Small intestine (tissue), 16 donors: Measurements from ENCODE around the gene MRPS34. TPM values are rescaled to one million over a fixed set of nuclear protein-coding genes. Genes with fewer than 3 reads are reported as not detected.
A peak's percentile ranks its signal among the peaks of the same experiment; 100 is the strongest.

Experiments used
- DNase-seq, 2 donors: peaks; one replicate each; pipeline versions ENCODE4 v3.0.0 to v3.0.0-alpha.2; 2013
- FAIRE-seq: peaks from 2 replicates; lab custom pipeline; 2012; peaks lifted over from hg19 to GRCh38; lab: Jason Lieb, UNC
- H3K27ac ChIP-seq, 3 donors: one replicate each; pipeline ENCODE4 v1.5.1; 2013; ENCODE audit warnings: low read length in 2 of 3, mild to moderate bottlenecking in 2 of 3, control low read depth in 1 of 3, inconsistent platforms in 1 of 3, low read depth in 1 of 3, moderate library complexity in 1 of 3
- H3K27me3 ChIP-seq, 3 donors: one replicate each; pipeline ENCODE4 v1.6.1; 2013; ENCODE audit warnings: low read length in 3 of 3, inconsistent platforms in 1 of 3; ENCODE audit not compliant: control insufficient read depth in 3 of 3, insufficient read depth in 3 of 3
- H3K36me3 ChIP-seq, 3 donors: one replicate each; pipeline ENCODE4 v1.6.1; 2013; ENCODE audit warnings: low read length in 3 of 3, inconsistent platforms in 1 of 3, low read depth in 1 of 3, mild to moderate bottlenecking in 1 of 3, moderate library complexity in 1 of 3; ENCODE audit not compliant: control insufficient read depth in 3 of 3, insufficient read depth in 2 of 3
- H3K4me1 ChIP-seq, 3 donors: one replicate each; pipeline ENCODE4 v1.6.1; 2013; ENCODE audit warnings: low read length in 2 of 3, inconsistent platforms in 1 of 3, low read depth in 1 of 3, mild to moderate bottlenecking in 1 of 3, moderate library complexity in 1 of 3; ENCODE audit not compliant: control insufficient read depth in 3 of 3, insufficient read depth in 2 of 3
- H3K4me3 ChIP-seq, 3 donors: one replicate each; pipeline ENCODE4 v1.5.1; 2013; ENCODE audit warnings: low read length in 3 of 3, control low read depth in 1 of 3, inconsistent platforms in 1 of 3, low read depth in 1 of 3, mild to moderate bottlenecking in 1 of 3, moderate library complexity in 1 of 3
- H3K9me3 ChIP-seq, 2 donors: one replicate each; pipeline ENCODE4 v1.6.1; 2013; ENCODE audit warnings: low read depth in 1 of 2, low read length in 1 of 2; ENCODE audit not compliant: control insufficient read depth in 2 of 2, insufficient read depth in 1 of 2
- WGBS, 3 donors: extraction: QIAGEN DNeasy Blood & Tissue Kit; methylation state at CpG; one replicate each; pipeline ENCODE4 v1.1.7; 2013; 5-methylcytosine and 5-hydroxymethylcytosine counted together
- long read RNA-seq, 10 donors: transcript quantifications; one replicate each; lab custom pipeline, GENCODE V29; 2026
- polyA plus RNA-seq, 4 donors: library from polyadenylated mRNA; stranded (reverse) in 3 of 4; unstranded in 1 of 4; fragments of 200-250 nt in 3 of 4; fragments of 120-200 nt in 1 of 4; gene quantifications; one replicate each; pipeline versions ENCODE4 v1.2.1 to v1.2.3, GENCODE V29; 2013
- donor health status: healthy with polysubstance abuse.
- donor health status: control.
- donor health status: control.
- donor health status: Bipolar disorder and iron deficiency.
- donor health status: healthy.

Gene MRPS34
- polyA plus RNA-seq = 100 to 1,000 TPM in 3 of 4 donors, 10 to 100 TPM in 1; 88.9 to 199 (median 172) TPM
- long read RNA-seq, donor 1 = 0 reads
- long read RNA-seq, donor 2, transcript MRPS34-202 (3 exons, 1,024 nt) = major isoform, 31 of 32 reads
- long read RNA-seq, donor 2, partial matches to known transcripts = 0 of 32 reads
- long read RNA-seq, donor 2, other reads (novel, unspliced or antisense) = 0 of 32 reads
- long read RNA-seq, donor 3, transcript MRPS34-202 (3 exons, 1,024 nt) = major isoform, 41 of 57 reads
- long read RNA-seq, donor 3, transcript MRPS34-203 (2 exons, 713 nt) = minor isoform, 8 of 57 reads
- long read RNA-seq, donor 3, partial matches to known transcripts = 5 of 57 reads
- long read RNA-seq, donor 3, other reads (novel, unspliced or antisense) = 0 of 57 reads
- long read RNA-seq, donor 4, partial matches to known transcripts = 0 of 1 reads
- long read RNA-seq, donor 4, other reads (novel, unspliced or antisense) = 0 of 1 reads
- long read RNA-seq, donor 5, transcript MRPS34-202 (3 exons, 1,024 nt) = major isoform, 22 of 44 reads
- long read RNA-seq, donor 5, partial matches to known transcripts = 17 of 44 reads
- long read RNA-seq, donor 5, other reads (novel, unspliced or antisense) = 0 of 44 reads
- long read RNA-seq, donor 6, transcript MRPS34-202 (3 exons, 1,024 nt) = major isoform, 31 of 37 reads
- long read RNA-seq, donor 6, partial matches to known transcripts = 0 of 37 reads
- long read RNA-seq, donor 6, other reads (novel, unspliced or antisense) = 0 of 37 reads
- long read RNA-seq, donor 7, transcript MRPS34-202 (3 exons, 1,024 nt) = major isoform, 68 of 103 reads
- long read RNA-seq, donor 7, partial matches to known transcripts = 30 of 103 reads
- long read RNA-seq, donor 7, other reads (novel, unspliced or antisense) = 0 of 103 reads
- long read RNA-seq, donor 8, partial matches to known transcripts = 0 of 4 reads
- long read RNA-seq, donor 8, other reads (novel, unspliced or antisense) = 0 of 4 reads
- long read RNA-seq, donor 9, transcript MRPS34-202 (3 exons, 1,024 nt) = major isoform, 14 of 17 reads
- long read RNA-seq, donor 9, partial matches to known transcripts = 0 of 17 reads
- long read RNA-seq, donor 9, other reads (novel, unspliced or antisense) = 0 of 17 reads
- long read RNA-seq, donor 10, transcript MRPS34-203 (2 exons, 713 nt) = minor isoform, 8 of 62 reads
- long read RNA-seq, donor 10, transcript MRPS34-202 (3 exons, 1,024 nt) = major isoform, 51 of 62 reads
- long read RNA-seq, donor 10, partial matches to known transcripts = 0 of 62 reads
- long read RNA-seq, donor 10, other reads (novel, unspliced or antisense) = 0 of 62 reads

DNA sequence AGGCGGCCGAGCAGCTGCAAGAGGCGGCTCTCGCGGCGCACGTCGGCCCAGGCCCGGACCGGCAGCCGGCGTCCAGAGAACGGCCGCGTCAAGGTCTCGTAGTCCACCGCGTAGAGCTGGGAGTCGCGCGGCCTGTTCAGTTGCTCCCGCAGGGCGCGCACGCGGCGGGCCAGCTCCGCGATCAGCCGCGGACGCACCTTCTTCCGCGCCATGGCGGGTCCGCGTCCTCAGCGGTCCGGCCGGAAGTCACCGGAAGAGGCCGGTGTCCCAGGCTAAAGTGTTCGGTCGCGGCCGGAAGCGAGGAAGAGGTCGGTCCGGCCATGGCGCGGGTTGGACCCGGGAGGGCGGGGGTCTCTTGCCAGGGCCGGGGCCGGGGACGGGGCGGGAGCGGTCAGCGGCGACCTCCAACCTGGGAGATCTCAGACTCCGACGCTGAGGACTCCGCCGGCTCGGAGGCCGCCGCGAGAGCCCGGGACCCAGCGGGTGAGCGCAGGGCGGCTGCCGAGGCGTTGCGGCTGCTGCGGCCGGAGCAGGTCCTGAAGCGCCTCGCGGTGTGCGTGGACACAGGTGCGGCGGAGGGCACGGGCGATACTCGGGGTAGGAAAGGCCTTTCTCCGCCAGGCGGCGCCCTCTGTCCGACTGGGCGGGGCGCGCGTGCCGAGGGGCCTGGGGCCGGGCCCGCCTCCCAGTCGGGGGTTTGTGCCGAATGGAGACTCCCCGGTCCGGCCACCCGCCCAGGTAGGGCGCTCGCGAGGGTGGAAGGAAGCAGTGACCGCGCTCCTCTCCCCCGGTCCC is at the start of gene MRPS34:
MRPS34 (minus strand) TSS at position 227 of the 795 bp plus-strand sequence; CDS start at position 212, 15 bp downstream.
- FAIRE-seq = no peak
- H3K4me1 ChIP-seq = peaks cover 0 to 16% (median 7%) of the 10 kb centered on the region in 3 donors
- peak within 1 kb of the TSS; percentile 82 to 91 (median 87) for H3K27ac ChIP-seq
- H3K4me3 ChIP-seq = peak within 1 kb of the TSS; percentile 82 to 93 (median 89)
- H3K27me3 ChIP-seq = no peaks in the 10 kb centered on the region
- peak; percentile 83 to 94 for DNase-seq
- 0% methylated on average over 54 to 108 of the region's 108 CpGs for WGBS, 3 donors
- H3K36me3 ChIP-seq = peaks cover 5 to 72% (median 6%) of the 10 kb centered on the region in 3 donors
- H3K9me3 ChIP-seq = no peaks in the 10 kb centered on the region

DNA sequence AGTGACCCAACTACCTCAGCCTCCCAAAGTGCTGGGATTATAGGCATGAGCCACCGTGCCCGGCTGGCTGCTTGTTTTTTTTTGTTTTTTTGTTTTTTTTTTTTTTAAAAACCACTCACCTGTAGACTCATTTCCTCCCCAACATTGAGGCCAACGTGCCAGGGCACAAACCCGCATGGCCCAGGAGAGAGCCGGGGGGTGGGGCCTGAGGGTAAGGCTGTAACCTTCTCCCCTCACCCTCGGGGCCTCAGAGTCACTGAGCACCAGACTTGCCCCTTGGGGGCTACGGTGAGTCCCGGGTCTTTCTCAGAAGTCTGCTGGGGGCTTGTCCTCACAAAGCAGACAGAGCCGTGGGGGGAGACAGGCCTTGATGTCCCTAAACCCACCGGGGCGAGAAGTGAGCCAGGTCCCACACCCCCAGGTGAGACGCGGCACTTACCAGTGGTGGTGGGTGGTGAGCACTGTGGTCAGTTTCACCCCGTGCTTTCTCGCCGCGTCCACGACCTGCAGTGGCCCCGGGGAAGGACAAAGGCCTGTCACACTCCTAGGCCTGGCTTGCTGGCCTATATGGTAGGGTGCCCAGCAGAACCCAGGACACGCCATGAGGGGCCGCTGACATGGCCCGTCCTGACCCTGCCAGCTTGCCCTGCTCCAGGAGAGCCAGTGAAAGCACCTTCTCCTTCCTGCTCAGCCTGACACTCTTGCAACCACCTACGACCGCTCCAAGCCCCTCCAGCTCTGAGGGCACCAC is 49.1 kb upstream of the MRPS34 start:
- H3K9me3 ChIP-seq = no peaks in the 10 kb centered on the region
- no peak overlapping the region for H3K27ac ChIP-seq
- peaks cover 2 to 60% (median 6%) of the 10 kb centered on the region in 3 donors for H3K36me3 ChIP-seq
- no peak overlapping the region for H3K4me3 ChIP-seq
- peaks cover 0 to 12% (median 2%) of the 10 kb centered on the region in 3 donors for H3K4me1 ChIP-seq
- DNase-seq = no peak
- 92 to 94% (median 94%) methylated on average over 19 to 24 of the region's 24 CpGs for WGBS, 3 donors
- no peak for FAIRE-seq
- H3K27me3 ChIP-seq = no peaks in the 10 kb centered on the region

DNA sequence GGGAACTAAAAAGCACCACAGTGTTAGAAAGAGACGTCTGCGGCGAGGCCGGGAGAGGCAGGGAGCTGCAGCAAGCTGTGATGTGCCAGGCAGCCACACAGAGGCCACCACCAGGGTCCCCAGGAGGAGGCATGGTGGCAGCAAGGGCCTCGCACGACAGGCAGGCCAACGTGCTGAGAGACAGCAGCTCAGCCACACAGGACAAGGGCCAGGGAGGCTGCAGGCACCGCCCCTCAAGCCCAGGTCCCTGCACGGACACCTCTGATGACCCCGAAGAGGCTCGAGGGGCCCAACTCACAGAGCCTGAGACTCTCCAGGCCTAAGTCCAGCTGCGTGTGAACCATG is 48.0 kb upstream of the MRPS34 start:
- Histone ChIP-seq H3K4me3 (no peak overlapping the region), H3K9me3 (no peaks in the 10 kb centered on the region), H3K27ac (no peak overlapping the region), H3K36me3 (peaks cover 6 to 71% (median 6%) of the 10 kb centered on the region in 3 donors), H3K4me1 (peaks cover 0 to 12% (median 2%) of the 10 kb centered on the region in 3 donors), H3K27me3 (no peaks in the 10 kb centered on the region)
- 91 to 95% (median 92%) methylated on average over 11 to 12 of the region's 12 CpGs for WGBS, 3 donors
- FAIRE-seq (no peak), DNase-seq (no peak)

GRCh38 chr16:1820096-1820945 is 47.4 kb upstream of the MRPS34 start:
- Histone ChIP-seq H3K36me3 (peaks cover 6 to 77% (median 7%) of the 10 kb centered on the region in 3 donors), H3K27me3 (no peaks in the 10 kb centered on the region), H3K27ac (no peak overlapping the region), H3K4me1 (peaks cover 0 to 7% (median 2%) of the 10 kb centered on the region in 3 donors), H3K4me3 (no peak overlapping the region), H3K9me3 (no peaks in the 10 kb centered on the region)
- WGBS, 3 donors = 81 to 85% (median 85%) methylated on average over 25 of the region's 25 CpGs
- DNase-seq = no peak
- no peak for FAIRE-seq

DNA sequence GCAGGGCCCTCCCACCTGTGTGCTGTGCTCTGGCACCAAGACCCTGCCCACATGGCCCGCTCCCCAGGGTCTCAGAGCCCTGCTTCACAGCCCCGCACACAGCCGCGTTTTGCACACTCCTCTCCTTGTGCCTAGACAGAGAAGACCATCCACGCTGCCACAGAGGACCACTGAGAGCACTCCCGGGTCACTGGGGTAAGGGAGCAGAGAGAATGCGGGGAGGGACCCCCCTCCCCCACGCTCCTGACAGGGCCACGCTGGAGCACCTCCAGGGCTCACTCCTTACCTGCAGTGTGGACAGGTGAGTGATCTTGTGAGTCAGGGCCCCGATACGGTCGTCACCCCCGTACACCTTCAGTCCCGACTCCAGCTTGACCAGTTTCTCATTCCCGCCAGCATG is 46.7 kb upstream of the MRPS34 start:
- Histone ChIP-seq H3K27ac (no peak overlapping the region), H3K9me3 (no peaks in the 10 kb centered on the region), H3K4me3 (no peak overlapping the region), H3K36me3 (peaks cover 6 to 81% (median 11%) of the 10 kb centered on the region in 3 donors), H3K4me1 (peaks cover 0 to under 1% (median 0%) of the 10 kb centered on the region in 3 donors), H3K27me3 (no peaks in the 10 kb centered on the region)
- DNase-seq = no peak
- FAIRE-seq = no peak
- WGBS, 3 donors = 93 to 96% (median 94%) methylated on average over 15 of the region's 15 CpGs

DNA sequence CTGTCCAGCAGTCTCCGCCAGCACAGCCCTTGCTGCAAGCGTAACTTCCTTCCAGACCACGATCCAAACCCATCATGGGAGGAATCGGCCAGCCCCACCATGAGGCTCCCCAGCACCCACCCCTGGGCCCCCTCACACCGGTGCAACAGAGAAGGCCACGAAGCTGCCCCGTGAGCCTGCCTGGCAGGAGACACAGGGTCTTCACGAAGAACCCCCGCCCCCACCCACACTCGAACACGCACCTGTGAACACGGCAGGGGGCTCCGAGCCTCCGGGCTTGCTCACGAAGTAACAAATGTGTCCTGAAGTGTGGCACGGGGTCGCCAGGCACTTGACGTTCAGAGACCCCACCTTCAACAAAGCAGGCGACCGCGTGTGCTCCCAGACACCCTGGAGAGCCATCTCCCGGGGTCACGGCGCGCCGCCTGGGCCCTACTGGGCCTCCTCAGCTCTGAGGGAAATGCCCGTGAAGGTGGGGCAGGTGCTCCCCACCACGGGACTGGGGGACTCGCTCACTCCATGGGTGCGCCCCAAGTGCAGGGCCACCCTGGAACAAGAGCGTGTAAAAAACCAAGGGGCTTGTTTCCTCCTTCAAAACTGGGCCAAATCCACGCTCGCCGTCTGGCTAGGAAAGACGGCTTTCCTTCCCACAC is 46.1 kb upstream of the MRPS34 start:
- no peak overlapping the region for H3K4me3 ChIP-seq
- H3K27me3 ChIP-seq = no peaks in the 10 kb centered on the region
- H3K27ac ChIP-seq = no peak overlapping the region
- no peaks in the 10 kb centered on the region for H3K9me3 ChIP-seq
- H3K36me3 ChIP-seq = peaks cover 6 to 82% (median 11%) of the 10 kb centered on the region in 3 donors
- no peak for DNase-seq
- 94 to 95% (median 94%) methylated on average over 34 to 35 of the region's 35 CpGs for WGBS, 3 donors
- H3K4me1 ChIP-seq = no peaks in the 10 kb centered on the region
- FAIRE-seq = no peak
